SJCRH30 (cell line): ENCODE data around the gene ZMAT3. TPM values are rescaled to one million over a fixed set of nuclear protein-coding genes. Genes with fewer than 3 reads are reported as not detected.
A peak's percentile ranks its signal among the peaks of the same experiment; 100 is the strongest.
"Not testable (repeated sequence)": the region's sequence is repeated elsewhere in the genome, so short reads cannot be mapped to it uniquely, and the experiment has no call there.

Experiments
- DNase-seq, 2 experiments: peaks; one replicate each; pipeline ENCODE4 v3.0.0-alpha.2; 2015 to 2020
- H3K27ac ChIP-seq: fragments of 250-450 bp; sonication (Bioruptor Pico); 2 replicates; pipeline ENCODE4 v1.5.1; 2020; ENCODE audit warnings: mild to moderate bottlenecking, moderate library complexity
- H3K27me3 ChIP-seq: fragments of 250-450 bp; sonication (Bioruptor Pico); 2 replicates; pipeline ENCODE4 v1.5.1; 2020; ENCODE audit warnings: mild to moderate bottlenecking, moderate library complexity
- H3K36me3 ChIP-seq: fragments of 250-450 bp; sonication (Bioruptor Pico); 2 replicates; pipeline ENCODE4 v1.5.1; 2020; ENCODE audit warnings: mild to moderate bottlenecking, moderate library complexity
- H3K4me1 ChIP-seq: fragments of 250-450 bp; sonication (Bioruptor Pico); 2 replicates; pipeline ENCODE4 v1.5.1; 2020; ENCODE audit warnings: mild to moderate bottlenecking, moderate library complexity
- H3K4me3 ChIP-seq: fragments of 250-450 bp; sonication (Bioruptor Pico); 2 replicates; pipeline ENCODE4 v1.5.1; 2020; ENCODE audit warnings: mild to moderate bottlenecking, moderate library complexity
- H3K9me3 ChIP-seq: fragments of 250-450 bp; sonication (Bioruptor Pico); replicated peaks from 2 replicates; pipeline ENCODE4 v1.5.1; 2020; ENCODE audit warnings: mild to moderate bottlenecking, moderate library complexity
- total RNA-seq: library from RNA; depleted of rRNA; stranded (reverse); fragments of >200 nt; shearing (Covaris generic); gene quantifications from 2 replicates; pipeline ENCODE4 v1.2.3, GENCODE V29; 2014

The ZMAT3 gene
- total RNA-seq, 1 experiment from 2014 or later = 7.1 TPM

- H3K27me3 ChIP-seq = no peaks in the 10 kb centered on the region
- H3K27ac ChIP-seq = no peak overlapping the region
- no peak for DNase-seq
- no peaks in the 10 kb centered on the region for H3K9me3 ChIP-seq
- no peaks in the 10 kb centered on the region; the same call in 1 of the 2 replicates for H3K4me1 ChIP-seq
- no peak overlapping the region for H3K4me3 ChIP-seq
- no peaks in the 10 kb centered on the region for H3K36me3 ChIP-seq
Measured at GRCh38 chr3:179079537-179079936, 7.9 kb upstream of the ZMAT3 start.

GRCh38 chr3:179076243-179077027 lies 4.8 kb upstream of the ZMAT3 start:
- no peak for DNase-seq
- Histone ChIP-seq H3K9me3 (no peaks in the 10 kb centered on the region), H3K27me3 (no peaks in the 10 kb centered on the region), H3K36me3 (no peaks in the 10 kb centered on the region), H3K27ac (no peak overlapping the region), H3K4me1 (no peaks in the 10 kb centered on the region), H3K4me3 (no peak overlapping the region)

- H3K4me3 ChIP-seq = no peak overlapping the region
- no peaks in the 10 kb centered on the region for H3K9me3 ChIP-seq
- H3K4me1 ChIP-seq = peaks cover 12% of the 10 kb centered on the region
- DNase-seq = no peak
- H3K36me3 ChIP-seq = no peaks in the 10 kb centered on the region
- no peaks in the 10 kb centered on the region for H3K27me3 ChIP-seq
- no peak overlapping the region for H3K27ac ChIP-seq
Measured at GRCh38 chr3:179074656-179075055, 3.0 kb upstream of the ZMAT3 start.

- no peak for DNase-seq
- H3K4me3 ChIP-seq = no peak overlapping the region
- no peak overlapping the region for H3K27ac ChIP-seq
- no peaks in the 10 kb centered on the region for H3K9me3 ChIP-seq
- no peaks in the 10 kb centered on the region for H3K27me3 ChIP-seq
- no peaks in the 10 kb centered on the region for H3K36me3 ChIP-seq
- H3K4me1 ChIP-seq = peaks cover 12% of the 10 kb centered on the region
Measured at GRCh38 chr3:179073816-179074215, 2.2 kb upstream of the ZMAT3 start.

- H3K36me3 ChIP-seq = peaks cover under 1% of the 10 kb centered on the region; the same call in 1 of the 2 replicates
- peak in 1 of 2 experiments; percentile 20 for DNase-seq
- H3K9me3 ChIP-seq = no peaks in the 10 kb centered on the region
- H3K27ac ChIP-seq = peak overlapping the region; percentile 65
- peak overlapping the region; percentile 83 for H3K4me3 ChIP-seq
- H3K4me1 ChIP-seq = peaks cover 12% of the 10 kb centered on the region
- no peaks in the 10 kb centered on the region for H3K27me3 ChIP-seq
Measured at GRCh38 chr3:179072100-179072438, 460 bp upstream of the ZMAT3 start.

GRCh38 chr3:179071027-179071322 lies 634 bp downstream of the ZMAT3 start:
- Histone ChIP-seq H3K27ac (peak overlapping the region; percentile 65; the same call in 1 of the 2 replicates), H3K36me3 (peaks cover 4% of the 10 kb centered on the region; the same call in 1 of the 2 replicates), H3K4me3 (peak overlapping the region; percentile 83), H3K9me3 (no peaks in the 10 kb centered on the region), H3K27me3 (no peaks in the 10 kb centered on the region), H3K4me1 (peaks cover 12% of the 10 kb centered on the region)
- DNase-seq = no peak

GRCh38 chr3:179069762-179070390 lies 1.7 kb downstream of the ZMAT3 start:
- DNase-seq = no peak
- H3K27ac ChIP-seq = no peak overlapping the region
- peaks cover 4% of the 10 kb centered on the region for H3K36me3 ChIP-seq
- H3K9me3 ChIP-seq = no peaks in the 10 kb centered on the region
- no peak overlapping the region for H3K4me3 ChIP-seq
- no peaks in the 10 kb centered on the region for H3K27me3 ChIP-seq
- H3K4me1 ChIP-seq = peaks cover 12% of the 10 kb centered on the region

GRCh38 chr3:179068779-179069530 lies 2.7 kb downstream of the ZMAT3 start:
- no peaks in the 10 kb centered on the region for H3K27me3 ChIP-seq
- H3K9me3 ChIP-seq = no peaks in the 10 kb centered on the region
- H3K4me1 ChIP-seq = peaks cover 16% of the 10 kb centered on the region
- H3K36me3 ChIP-seq = peaks cover 4% of the 10 kb centered on the region
- peak; percentile 44 to 55 for DNase-seq
- H3K27ac ChIP-seq = no peak overlapping the region
- no peak overlapping the region for H3K4me3 ChIP-seq

GRCh38 chr3:179067839-179068238 lies 3.8 kb downstream of the ZMAT3 start:
- Histone ChIP-seq H3K4me1 (peaks cover 20% of the 10 kb centered on the region), H3K27ac (no peak overlapping the region), H3K27me3 (no peaks in the 10 kb centered on the region), H3K36me3 (peaks cover 4% of the 10 kb centered on the region), H3K9me3 (no peaks in the 10 kb centered on the region), H3K4me3 (no peak overlapping the region)
- peak in 1 of 2 experiments; percentile 50 for DNase-seq

GRCh38 chr3:179067291-179067690 lies 4.3 kb downstream of the ZMAT3 start:
- Histone ChIP-seq H3K27me3 (no peaks in the 10 kb centered on the region), H3K27ac (no peak overlapping the region), H3K36me3 (peaks cover 4% of the 10 kb centered on the region), H3K4me1 (peaks cover 20% of the 10 kb centered on the region), H3K4me3 (no peak overlapping the region), H3K9me3 (no peaks in the 10 kb centered on the region)
- no peak for DNase-seq

- H3K4me1 ChIP-seq = peaks cover 8% of the 10 kb centered on the region
- no peak overlapping the region for H3K27ac ChIP-seq
- peaks cover 4% of the 10 kb centered on the region for H3K36me3 ChIP-seq
- H3K4me3 ChIP-seq = no peak overlapping the region
- no peaks in the 10 kb centered on the region for H3K9me3 ChIP-seq
- no peaks in the 10 kb centered on the region for H3K27me3 ChIP-seq
- DNase-seq = peak; percentile 16 to 52
Measured at GRCh38 chr3:179063945-179064560, 7.6 kb downstream of the ZMAT3 start.

GRCh38 chr3:179056326-179056725 lies 15.3 kb downstream of the ZMAT3 start:
- Histone ChIP-seq H3K27ac (no peak overlapping the region), H3K4me3 (no peak overlapping the region), H3K9me3 (peaks cover 2% of the 10 kb centered on the region; the same call in 1 of the 2 replicates), H3K27me3 (no peaks in the 10 kb centered on the region), H3K36me3 (no peaks in the 10 kb centered on the region), H3K4me1 (no peaks in the 10 kb centered on the region)
- DNase-seq = no peak

GRCh38 chr3:179054565-179054964 lies 17.0 kb downstream of the ZMAT3 start:
- H3K4me3 ChIP-seq, H3K4me1 ChIP-seq, H3K9me3 ChIP-seq, H3K36me3 ChIP-seq, H3K27ac ChIP-seq, H3K27me3 ChIP-seq, DNase-seq: not testable (repeated sequence)

GRCh38 chr3:179046497-179047353 lies 24.9 kb downstream of the ZMAT3 start:
- peak; percentile 70 to 74 for DNase-seq
- H3K4me3 ChIP-seq = peak overlapping the region; percentile 8; the same call in 1 of the 2 replicates
- peak overlapping the region; percentile 66 for H3K27ac ChIP-seq
- H3K9me3 ChIP-seq = peaks cover 4% of the 10 kb centered on the region; the same call in 1 of the 2 replicates
- peaks cover 16% of the 10 kb centered on the region for H3K4me1 ChIP-seq
- H3K36me3 ChIP-seq = no peaks in the 10 kb centered on the region
- H3K27me3 ChIP-seq = no peaks in the 10 kb centered on the region
